Loucy (cell line): Measurements from ENCODE around the gene RNF8.

Source experiments
- EZH2phosphoT487 ChIP-seq: fragments of 200-600 bp; IDR thresholded peaks from 2 replicates; pipeline ENCODE4 v1.6.1; 2018; ENCODE audit warnings: antibody characterized with exemption, mild to moderate bottlenecking, moderate library complexity, borderline replicate concordance
- TF ChIP-seq, protein P1 (sequence below): fragments of 200-600 bp; sonication (generic); conservative IDR thresholded peaks from 2 replicates; pipeline ENCODE4 v1.5.1; 2014; ENCODE audit warnings: mild to moderate bottlenecking, antibody characterized with exemption, low read length

- TF ChIP-seq EZH2phosphoT487 = no peak
- TF ChIP-seq, protein P1, sequence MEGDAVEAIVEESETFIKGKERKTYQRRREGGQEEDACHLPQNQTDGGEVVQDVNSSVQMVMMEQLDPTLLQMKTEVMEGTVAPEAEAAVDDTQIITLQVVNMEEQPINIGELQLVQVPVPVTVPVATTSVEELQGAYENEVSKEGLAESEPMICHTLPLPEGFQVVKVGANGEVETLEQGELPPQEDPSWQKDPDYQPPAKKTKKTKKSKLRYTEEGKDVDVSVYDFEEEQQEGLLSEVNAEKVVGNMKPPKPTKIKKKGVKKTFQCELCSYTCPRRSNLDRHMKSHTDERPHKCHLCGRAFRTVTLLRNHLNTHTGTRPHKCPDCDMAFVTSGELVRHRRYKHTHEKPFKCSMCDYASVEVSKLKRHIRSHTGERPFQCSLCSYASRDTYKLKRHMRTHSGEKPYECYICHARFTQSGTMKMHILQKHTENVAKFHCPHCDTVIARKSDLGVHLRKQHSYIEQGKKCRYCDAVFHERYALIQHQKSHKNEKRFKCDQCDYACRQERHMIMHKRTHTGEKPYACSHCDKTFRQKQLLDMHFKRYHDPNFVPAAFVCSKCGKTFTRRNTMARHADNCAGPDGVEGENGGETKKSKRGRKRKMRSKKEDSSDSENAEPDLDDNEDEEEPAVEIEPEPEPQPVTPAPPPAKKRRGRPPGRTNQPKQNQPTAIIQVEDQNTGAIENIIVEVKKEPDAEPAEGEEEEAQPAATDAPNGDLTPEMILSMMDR = no peak
Observed at GRCh38 chr6:37426945-37427510, 73.2 kb downstream of the RNF8 start.
